Ishikawa (cell line): Measurements from ENCODE around the gene LAMA3.

Experiments
- CEBPB ChIP-seq: IDR thresholded peaks from 2 replicates; pipeline ENCODE4 v1.6.1; 2012
- CREB1 ChIP-seq: IDR thresholded peaks from 2 replicates; pipeline ENCODE4 v1.6.1; 2012; ENCODE audit warnings: low read depth
- EGR1 ChIP-seq: IDR thresholded peaks from 2 replicates; pipeline ENCODE4 v1.6.1; 2012
- EP300 ChIP-seq: IDR thresholded peaks from 2 replicates; pipeline ENCODE4 v1.6.1; 2012; ENCODE audit warnings: borderline replicate concordance
- FOXM1 ChIP-seq: IDR thresholded peaks from 2 replicates; pipeline ENCODE4 v1.6.1; 2012; ENCODE audit warnings: low read depth, borderline replicate concordance
- NFIC ChIP-seq: IDR thresholded peaks from 2 replicates; pipeline ENCODE4 v1.6.1; 2012
- RAD21 ChIP-seq: IDR thresholded peaks from 2 replicates; pipeline ENCODE4 v1.6.1; 2012; ENCODE audit warnings: low read depth
- TAF1 ChIP-seq: IDR thresholded peaks from 2 replicates; pipeline ENCODE4 v1.6.1; 2012; ENCODE audit warnings: low read depth, mild to moderate bottlenecking
- TCF12 ChIP-seq: IDR thresholded peaks from 2 replicates; pipeline ENCODE4 v1.6.1; 2012; ENCODE audit warnings: low read depth
- TEAD4 ChIP-seq: IDR thresholded peaks from 2 replicates; pipeline ENCODE4 v1.6.1; 2012
- YY1 ChIP-seq: IDR thresholded peaks from 2 replicates; pipeline ENCODE4 v1.6.1; 2012; ENCODE audit warnings: low read depth
- ZBTB7A ChIP-seq: IDR thresholded peaks from 2 replicates; pipeline ENCODE4 v1.6.1; 2012; ENCODE audit warnings: low read depth
- TF ChIP-seq, protein P1 (sequence below): IDR thresholded peaks from 2 replicates; pipeline ENCODE4 v1.6.1; 2012
- TF ChIP-seq, protein P2 (sequence below): IDR thresholded peaks from 2 replicates; pipeline ENCODE4 v1.6.1; 2012; ENCODE audit warnings: low read depth, mild to moderate bottlenecking
- TF ChIP-seq, protein P3 (sequence below): IDR thresholded peaks from 2 replicates; pipeline ENCODE4 v1.6.1; 2012

Gene LAMA3

DNA sequence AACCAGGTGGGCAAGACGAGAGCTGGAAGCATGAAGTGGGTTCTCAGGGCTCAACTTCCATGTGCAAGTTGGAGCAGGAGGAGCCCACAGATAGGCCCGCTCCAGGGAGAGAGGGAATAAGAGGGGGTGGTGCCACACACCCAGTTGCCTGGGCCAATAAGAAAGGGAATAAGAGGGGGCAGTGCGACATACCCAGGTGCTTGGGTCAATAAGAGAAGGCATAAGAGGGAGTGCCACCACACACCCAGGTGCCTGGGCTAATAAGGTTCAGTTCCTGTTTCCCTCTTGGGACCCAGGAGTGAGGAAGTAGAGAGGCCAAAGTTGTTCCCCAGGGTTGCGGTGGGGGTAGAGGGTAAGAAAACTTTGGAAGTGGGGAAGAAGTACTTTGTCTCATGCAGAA is 127.5 kb downstream of the LAMA3 start:
- no peak for TF ChIP-seq TCF12

DNA sequence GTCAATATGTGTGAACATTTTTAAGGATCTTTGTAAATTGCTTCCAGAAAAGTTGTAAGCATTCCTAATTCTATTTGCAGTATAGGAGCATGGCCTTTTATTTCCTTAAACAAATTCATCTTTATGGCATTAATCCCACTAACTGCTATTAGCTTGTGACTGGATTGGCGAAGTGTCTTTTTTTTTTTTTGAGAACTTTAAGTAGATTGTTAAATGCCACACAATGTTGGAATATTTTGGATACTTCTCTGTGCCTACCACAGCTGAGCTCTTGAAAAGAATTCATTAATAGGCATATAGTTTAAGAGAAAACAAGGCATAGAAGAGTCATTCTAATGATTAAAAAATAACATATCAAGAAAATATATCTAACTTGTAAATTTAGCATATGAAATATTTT is 129.7 kb downstream of the LAMA3 start:
- TF ChIP-seq TEAD4, result peak; percentile 87
- peak; percentile 40; the same call in 1 of the 2 replicates for TF ChIP-seq EP300
- no peak for TF ChIP-seq ZBTB7A
- no peak for TF ChIP-seq RAD21
- TF ChIP-seq, protein P1, sequence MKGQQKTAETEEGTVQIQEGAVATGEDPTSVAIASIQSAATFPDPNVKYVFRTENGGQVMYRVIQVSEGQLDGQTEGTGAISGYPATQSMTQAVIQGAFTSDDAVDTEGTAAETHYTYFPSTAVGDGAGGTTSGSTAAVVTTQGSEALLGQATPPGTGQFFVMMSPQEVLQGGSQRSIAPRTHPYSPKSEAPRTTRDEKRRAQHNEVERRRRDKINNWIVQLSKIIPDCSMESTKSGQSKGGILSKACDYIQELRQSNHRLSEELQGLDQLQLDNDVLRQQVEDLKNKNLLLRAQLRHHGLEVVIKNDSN, result no peak
- TF ChIP-seq NFIC, result peak; percentile 37; the same call in 1 of the 2 replicates
- no peak for TF ChIP-seq CEBPB

DNA sequence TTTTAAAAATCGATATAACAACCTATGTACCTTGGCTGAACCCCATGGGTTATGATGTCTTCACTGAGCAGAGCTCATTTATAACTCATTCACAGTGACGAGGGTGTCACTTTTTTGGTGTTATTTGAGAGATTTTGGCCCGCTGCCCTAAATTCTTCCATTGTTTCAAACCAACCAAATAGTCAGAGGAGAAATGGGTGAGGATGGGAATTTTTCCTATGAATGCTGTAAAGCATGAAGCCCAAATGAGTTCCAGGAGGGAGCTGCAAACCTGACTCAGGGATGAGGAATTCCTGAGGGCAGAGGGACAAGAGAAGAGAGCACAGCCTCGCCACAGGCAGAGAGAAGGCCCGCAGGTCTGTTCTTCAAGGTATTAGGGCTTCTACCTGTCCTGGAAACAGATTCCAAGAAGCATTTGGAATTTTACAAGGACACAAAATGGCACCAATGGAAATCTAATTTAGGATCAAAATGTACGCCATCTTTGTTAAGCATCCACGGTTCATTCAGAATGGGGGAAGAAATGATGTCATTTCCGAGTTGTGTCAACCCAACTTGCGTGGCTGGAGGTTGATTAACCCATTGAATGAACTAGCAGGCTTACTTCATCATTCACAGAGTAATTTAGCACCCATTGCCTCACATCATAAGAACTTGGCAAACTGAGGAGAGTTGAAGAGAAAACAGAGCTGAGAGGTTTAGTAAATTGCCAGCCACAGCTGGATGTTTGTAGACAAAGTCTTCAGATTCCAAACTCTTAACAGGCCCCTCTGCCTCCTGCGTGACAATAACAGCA is 133.5 kb downstream of the LAMA3 start:
- TF ChIP-seq CEBPB, result peak; percentile 82
- peak; percentile 23 for TF ChIP-seq RAD21
- peak; percentile 99 for TF ChIP-seq EP300
- TF ChIP-seq NFIC, result peak; percentile 100
- no peak for TF ChIP-seq EGR1
- TF ChIP-seq ZBTB7A, result no peak
- TF ChIP-seq CREB1, result no peak; the same call in none of the 2 replicates
- TF ChIP-seq, protein P2, sequence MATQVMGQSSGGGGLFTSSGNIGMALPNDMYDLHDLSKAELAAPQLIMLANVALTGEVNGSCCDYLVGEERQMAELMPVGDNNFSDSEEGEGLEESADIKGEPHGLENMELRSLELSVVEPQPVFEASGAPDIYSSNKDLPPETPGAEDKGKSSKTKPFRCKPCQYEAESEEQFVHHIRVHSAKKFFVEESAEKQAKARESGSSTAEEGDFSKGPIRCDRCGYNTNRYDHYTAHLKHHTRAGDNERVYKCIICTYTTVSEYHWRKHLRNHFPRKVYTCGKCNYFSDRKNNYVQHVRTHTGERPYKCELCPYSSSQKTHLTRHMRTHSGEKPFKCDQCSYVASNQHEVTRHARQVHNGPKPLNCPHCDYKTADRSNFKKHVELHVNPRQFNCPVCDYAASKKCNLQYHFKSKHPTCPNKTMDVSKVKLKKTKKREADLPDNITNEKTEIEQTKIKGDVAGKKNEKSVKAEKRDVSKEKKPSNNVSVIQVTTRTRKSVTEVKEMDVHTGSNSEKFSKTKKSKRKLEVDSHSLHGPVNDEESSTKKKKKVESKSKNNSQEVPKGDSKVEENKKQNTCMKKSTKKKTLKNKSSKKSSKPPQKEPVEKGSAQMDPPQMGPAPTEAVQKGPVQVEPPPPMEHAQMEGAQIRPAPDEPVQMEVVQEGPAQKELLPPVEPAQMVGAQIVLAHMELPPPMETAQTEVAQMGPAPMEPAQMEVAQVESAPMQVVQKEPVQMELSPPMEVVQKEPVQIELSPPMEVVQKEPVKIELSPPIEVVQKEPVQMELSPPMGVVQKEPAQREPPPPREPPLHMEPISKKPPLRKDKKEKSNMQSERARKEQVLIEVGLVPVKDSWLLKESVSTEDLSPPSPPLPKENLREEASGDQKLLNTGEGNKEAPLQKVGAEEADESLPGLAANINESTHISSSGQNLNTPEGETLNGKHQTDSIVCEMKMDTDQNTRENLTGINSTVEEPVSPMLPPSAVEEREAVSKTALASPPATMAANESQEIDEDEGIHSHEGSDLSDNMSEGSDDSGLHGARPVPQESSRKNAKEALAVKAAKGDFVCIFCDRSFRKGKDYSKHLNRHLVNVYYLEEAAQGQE, result no peak
- TF ChIP-seq FOXM1, result peak; percentile 98
- peak; percentile 98 for TF ChIP-seq TEAD4
- TF ChIP-seq TAF1, result 0 out of 2 replicates have a peak, but pooled peaks have one; percentile 23
- TF ChIP-seq, protein P1, result peak; percentile 20; the same call in 1 of the 2 replicates
- TF ChIP-seq, protein P3, sequence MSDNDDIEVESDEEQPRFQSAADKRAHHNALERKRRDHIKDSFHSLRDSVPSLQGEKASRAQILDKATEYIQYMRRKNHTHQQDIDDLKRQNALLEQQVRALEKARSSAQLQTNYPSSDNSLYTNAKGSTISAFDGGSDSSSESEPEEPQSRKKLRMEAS, result peak; percentile 32
- peak; percentile 98 for TF ChIP-seq TCF12
- TF ChIP-seq YY1, result 0 out of 2 replicates have a peak, but pooled peaks have one; percentile 50

DNA sequence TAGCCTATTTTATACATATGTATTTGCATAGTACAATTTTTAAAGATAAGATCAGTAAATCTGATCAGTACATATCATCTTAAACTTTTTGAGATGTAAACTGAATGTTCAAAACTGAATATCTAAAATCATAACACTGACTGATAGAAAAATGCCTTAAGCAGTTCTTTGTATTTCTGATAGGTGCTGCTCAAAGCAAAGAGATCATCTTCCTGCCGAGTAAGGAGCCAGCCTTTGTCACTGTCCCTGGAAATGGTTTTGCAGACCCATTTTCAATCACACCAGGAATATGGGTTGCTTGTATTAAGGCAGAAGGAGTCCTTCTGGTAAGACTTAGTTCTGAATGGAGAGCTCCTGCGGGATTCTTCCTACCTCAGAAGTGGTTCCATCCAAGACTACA is 135.0 kb downstream of the LAMA3 start:
- TF ChIP-seq RAD21 (peak; percentile 40), ZBTB7A (no peak)
- TF ChIP-seq, protein P2, result peak; percentile 33; the same call in 1 of the 2 replicates

DNA sequence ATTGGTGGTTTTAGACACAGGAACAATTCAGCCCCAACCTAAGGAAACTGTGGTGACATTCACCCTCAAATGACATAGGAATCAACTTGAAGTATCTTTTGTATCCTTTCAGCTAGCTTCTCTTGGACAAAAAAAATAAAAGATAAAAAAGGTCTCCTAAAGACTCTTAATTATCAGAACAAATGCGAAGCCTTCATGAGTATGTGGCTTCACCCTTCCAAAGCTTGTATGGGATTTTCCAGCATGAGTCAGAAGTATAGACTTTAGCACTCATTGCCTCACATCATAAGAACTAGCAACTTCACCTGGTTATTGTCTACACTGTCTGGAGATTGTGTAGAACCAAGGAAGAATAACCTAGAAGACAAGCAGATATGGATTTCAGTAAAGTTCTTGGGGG is 135.4 kb downstream of the LAMA3 start:
- TF ChIP-seq CEBPB (no peak), EGR1 (no peak), CREB1 (no peak), EP300 (no peak), TCF12 (no peak), YY1 (no peak), NFIC (no peak), TEAD4 (no peak), RAD21 (no peak), FOXM1 (no peak)
- TF ChIP-seq, protein P1, result no peak
- TF ChIP-seq, protein P2, result no peak
